ENCODE measurements around the gene COX18.

COX18 gene

GRCh38 chr4:73019462-73020047, 50.0 kb downstream of the COX18 start:
- no peak for TF ChIP-seq POLR2A (IDR thresholded peaks at IDR 0.05; ENCODE audit: low read depth, low read length)
- DNase-seq (ENCODE audit: insufficient read length, low spot score), result no peak
- FAIRE-seq, result no peak

DNA sequence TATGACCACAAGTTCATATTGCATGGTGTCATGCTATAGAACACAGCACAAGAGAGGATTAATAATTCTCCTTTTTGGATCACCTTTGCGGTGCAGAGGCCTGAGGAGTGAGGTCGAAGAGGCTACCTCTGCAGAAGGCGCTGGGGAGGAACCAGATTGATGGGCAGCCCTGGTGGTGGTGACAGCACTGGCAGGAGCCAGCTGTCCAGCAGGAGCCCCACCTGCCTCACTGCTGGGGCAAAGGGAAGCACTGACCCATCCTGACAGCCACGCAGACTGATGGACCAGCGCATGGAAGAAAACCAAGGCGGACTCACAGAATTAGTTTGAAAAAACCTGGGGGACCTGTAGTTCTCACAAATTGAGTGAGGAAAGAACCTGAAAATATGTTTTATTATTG, 50.9 kb downstream of the COX18 start:
- DNase-seq (ENCODE audit: insufficient read length, low spot score) (no peak), FAIRE-seq (no peak)
- TF ChIP-seq POLR2A (IDR thresholded peaks at IDR 0.05; ENCODE audit: low read depth, low read length), result no peak

DNA sequence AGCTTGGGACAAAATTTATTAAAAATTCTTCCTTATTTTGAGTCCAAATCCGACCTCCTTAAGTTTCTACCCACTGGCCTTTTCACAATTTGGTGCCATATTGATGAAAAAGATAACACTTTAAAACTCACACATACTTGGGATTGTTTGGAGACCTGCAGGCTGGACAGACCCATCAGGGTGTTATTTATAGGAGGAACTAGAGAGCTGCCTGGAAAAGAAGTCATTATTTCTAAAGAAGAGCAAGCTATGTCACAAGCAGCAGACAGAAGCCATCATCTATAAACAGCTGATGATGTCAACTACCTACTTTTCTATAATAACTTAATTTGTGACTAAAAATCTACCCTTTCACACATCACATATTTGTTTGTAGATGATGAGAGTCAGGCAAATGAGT, 56.2 kb downstream of the COX18 start:
- FAIRE-seq (no peak), DNase-seq (ENCODE audit: insufficient read length, low spot score) (no peak)
- no peak for TF ChIP-seq POLR2A (IDR thresholded peaks at IDR 0.05; ENCODE audit: low read depth, low read length)

- TF ChIP-seq POLR2A (IDR thresholded peaks at IDR 0.05; ENCODE audit: low read depth, low read length), result no peak
- FAIRE-seq, result no peak
Measured at GRCh38 chr4:73012673-73013072, 56.8 kb downstream of the COX18 start.

GRCh38 chr4:73011629-73011985, 57.9 kb downstream of the COX18 start:
- DNase-seq (ENCODE audit: insufficient read length, low spot score) (no peak), FAIRE-seq (no peak)
- TF ChIP-seq POLR2A (IDR thresholded peaks at IDR 0.05; ENCODE audit: low read depth, low read length), result no peak

More at GRCh38 chr4:73012673-73013072, 56.8 kb downstream of the COX18 start:
- no peak for DNase-seq (ENCODE audit: insufficient read length, low spot score)

- no peak for FAIRE-seq
- no peak for DNase-seq (ENCODE audit: insufficient read length, low spot score)
- TF ChIP-seq POLR2A (IDR thresholded peaks at IDR 0.05; ENCODE audit: low read depth, low read length), result no peak
Measured at GRCh38 chr4:73010789-73011628, 58.5 kb downstream of the COX18 start.

DNA sequence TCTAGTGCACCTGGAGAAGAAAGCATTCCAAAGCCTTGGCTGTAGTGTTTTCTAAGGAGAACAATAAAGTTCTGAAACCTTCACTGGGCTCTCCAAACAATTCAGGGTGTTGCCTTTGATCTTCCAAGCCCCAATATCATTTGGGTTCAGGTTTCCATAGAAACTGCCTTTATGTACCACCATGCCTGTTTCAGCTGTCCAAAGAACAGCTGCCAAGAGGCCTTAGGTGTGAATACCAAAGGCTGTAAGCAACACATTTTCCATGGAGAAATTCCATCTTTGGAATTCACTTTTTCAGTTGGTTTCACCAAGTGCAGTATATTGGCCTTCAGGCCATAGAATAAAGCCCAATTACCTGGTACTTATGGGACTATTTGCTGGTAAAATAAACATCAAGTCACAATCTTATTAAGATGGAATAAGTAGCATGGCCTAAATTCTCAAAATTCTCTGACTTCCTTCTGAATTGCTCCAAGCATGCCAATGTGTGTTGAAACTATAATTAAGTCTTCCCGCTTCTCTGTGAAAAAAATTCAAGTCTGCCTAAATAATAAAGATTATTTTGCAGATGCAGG, 61.9 kb downstream of the COX18 start:
- FAIRE-seq, result no peak
- no peak for TF ChIP-seq POLR2A (IDR thresholded peaks at IDR 0.05; ENCODE audit: low read depth, low read length)
- no peak for DNase-seq (ENCODE audit: insufficient read length, low spot score)

GRCh38 chr4:73006286-73006990, 63.1 kb downstream of the COX18 start:
- TF ChIP-seq POLR2A (IDR thresholded peaks at IDR 0.05; ENCODE audit: low read depth, low read length), result no peak
- DNase-seq (ENCODE audit: insufficient read length, low spot score) (no peak), FAIRE-seq (no peak)

DNA sequence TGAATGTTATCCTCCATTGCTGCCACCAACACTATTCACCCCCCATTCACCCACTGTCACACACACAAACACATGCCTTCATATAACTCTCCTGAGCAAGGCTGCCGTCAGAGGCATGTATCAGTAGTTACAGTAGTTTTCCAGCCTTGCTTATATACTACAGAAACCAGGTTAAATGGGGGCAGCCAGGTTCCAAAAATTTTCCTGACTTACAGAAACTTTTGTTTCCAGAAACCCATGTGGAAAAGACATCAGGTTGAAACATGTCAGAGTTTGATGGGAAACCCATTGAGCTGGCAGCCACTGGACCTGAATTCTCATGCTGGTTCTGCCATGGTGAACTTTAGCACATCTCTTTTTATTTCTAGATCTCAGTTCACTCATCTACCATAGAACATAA, 64.0 kb downstream of the COX18 start:
- no peak for TF ChIP-seq POLR2A (IDR thresholded peaks at IDR 0.05; ENCODE audit: low read depth, low read length)
- DNase-seq (ENCODE audit: insufficient read length, low spot score) (no peak), FAIRE-seq (no peak)
